ENCODE data around the gene FILIP1L. TPM values are rescaled to one million over a fixed set of nuclear protein-coding genes. Genes with fewer than 3 reads are reported as not detected.

FILIP1L gene
- polyA plus RNA-seq, 3 donors = 0.13 to 0.40 (median 0.25) TPM

- H3K36me3 Mint-ChIP-seq = no peaks in the 10 kb centered on the region
- WGBS (ENCODE audit: insufficient coverage) = no CpG with 5 or more reads among the region's 2 CpGs
- H2AFZ ChIP-seq (ENCODE audit: insufficient read depth, low read depth, low read length, poor library complexity, severe bottlenecking) = no peak overlapping the region
- H3K79me2 ChIP-seq (ENCODE audit: insufficient read depth, low read length) = no peaks in the 10 kb centered on the region
- H3K9me3 Mint-ChIP-seq = no peaks in the 10 kb centered on the region
- no peaks in the 10 kb centered on the region for H3K27me3 ChIP-seq (ENCODE audit: control insufficient read depth in 2 of 2, insufficient read depth in 2 of 2, low read length in 2 of 2)
- no peak overlapping the region for H3K9ac ChIP-seq (ENCODE audit: insufficient read depth, low read length, poor library complexity, severe bottlenecking)
- H3K27ac Mint-ChIP-seq = peak overlapping the region in 5 of 7 donors; percentile 90 to 94 (median 92)
- peak overlapping the region in 1 of 3 experiments; percentile 61 for H3K4me3 ChIP-seq (replicated peaks in 1 of 3; ENCODE audit: low read depth in 2 of 3, low read length in 3 of 3)
- H3K4me3 Mint-ChIP-seq = peak overlapping the region in 1 of 2 donors; percentile 90
- H3K36me3 ChIP-seq (replicated peaks in 1 of 2; ENCODE audit: control insufficient read depth in 1 of 2, insufficient read depth in 2 of 2, low read length in 2 of 2) = no peaks in the 10 kb centered on the region
- TF ChIP-seq CTCF (IDR thresholded peaks at IDR 0.05) = no peak
- peak overlapping the region; percentile 67 for H3K4me2 ChIP-seq (replicated peaks; ENCODE audit: extremely low read depth, low read length, poor library complexity, severe bottlenecking)
- peak in 2 of 3 donors; percentile 14 to 46 for DNase-seq
- no peaks in the 10 kb centered on the region for H3K27me3 Mint-ChIP-seq (ENCODE audit: low read depth in 3 of 3)
- H4K20me1 ChIP-seq (ENCODE audit: insufficient read depth, low read length) = no peaks in the 10 kb centered on the region
- no peaks in the 10 kb centered on the region for H3K9me3 ChIP-seq (replicated peaks in 1 of 2; ENCODE audit: control insufficient read depth in 1 of 2, insufficient read depth in 1 of 2, low read length in 2 of 2)
- intact Hi-C loops (cut with micrococcal nuclease) = loop anchor here in 1 of 2 donors (10.0 kb wide), 1 partner anchor 152 kb away; no protein-coding TSS in a partner anchor
- peak overlapping the region in 1 of 2 donors; percentile 80 for H3K27ac ChIP-seq (ENCODE audit: low read depth in 1 of 2, low read length in 2 of 2)
- peaks cover 56% of the 10 kb centered on the region for H3K4me1 Mint-ChIP-seq
- H3K4me1 ChIP-seq (ENCODE audit: control insufficient read depth in 1 of 2, insufficient read depth in 2 of 2, low read length in 2 of 2) = peaks cover 54 to 58% of the 10 kb centered on the region in 2 donors
Measured at GRCh38 chr3:100046986-100047385, 67.3 kb downstream of the FILIP1L start.

DNA sequence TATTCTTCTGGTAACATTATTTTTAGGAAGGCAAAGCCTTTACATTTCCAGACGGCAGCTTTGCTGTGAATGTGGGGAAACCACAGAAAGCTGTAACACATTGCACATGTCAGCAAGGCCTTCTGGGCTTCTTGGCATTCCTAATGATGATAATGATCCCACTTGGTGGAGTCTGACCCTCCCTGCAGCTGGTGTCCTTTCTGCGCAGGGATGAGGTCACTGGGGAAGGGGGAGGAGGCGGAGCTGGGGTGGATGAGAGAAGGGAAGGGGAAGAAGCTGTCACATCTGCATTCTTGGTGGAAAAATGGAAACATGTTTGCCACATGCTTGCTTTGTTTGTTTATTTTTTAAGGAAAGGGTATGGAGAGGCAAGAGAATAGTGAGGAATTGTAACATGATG is 68.6 kb downstream of the FILIP1L start:
- DNase-seq = peak in 2 of 3 donors; percentile 12 to 35
- Histone ChIP-seq H2AFZ (ENCODE audit: insufficient read depth, low read depth, low read length, poor library complexity, severe bottlenecking) (no peak overlapping the region), H3K4me3 (replicated peaks in 1 of 3; ENCODE audit: low read depth in 2 of 3, low read length in 3 of 3) (no peak overlapping the region), H3K27me3 (ENCODE audit: control insufficient read depth in 2 of 2, insufficient read depth in 2 of 2, low read length in 2 of 2) (no peaks in the 10 kb centered on the region), H4K20me1 (ENCODE audit: insufficient read depth, low read length) (no peaks in the 10 kb centered on the region), H3K4me1 (ENCODE audit: control insufficient read depth in 1 of 2, insufficient read depth in 2 of 2, low read length in 2 of 2) (peaks cover 54 to 58% of the 10 kb centered on the region in 2 donors), H3K79me2 (ENCODE audit: insufficient read depth, low read length) (no peaks in the 10 kb centered on the region), H3K9ac (ENCODE audit: insufficient read depth, low read length, poor library complexity, severe bottlenecking) (no peak overlapping the region), H3K36me3 (replicated peaks in 1 of 2; ENCODE audit: control insufficient read depth in 1 of 2, insufficient read depth in 2 of 2, low read length in 2 of 2) (no peaks in the 10 kb centered on the region), H3K9me3 (replicated peaks in 1 of 2; ENCODE audit: control insufficient read depth in 1 of 2, insufficient read depth in 1 of 2, low read length in 2 of 2) (no peaks in the 10 kb centered on the region), H3K4me2 (replicated peaks; ENCODE audit: extremely low read depth, low read length, poor library complexity, severe bottlenecking) (no peak overlapping the region), H3K27ac (ENCODE audit: low read depth in 1 of 2, low read length in 2 of 2) (no peak overlapping the region)
- intact Hi-C loops (cut with micrococcal nuclease) = loop anchor here in 1 of 2 donors (10.0 kb wide), 1 partner anchor 151 kb away; no protein-coding TSS in a partner anchor
- Mint-ChIP-seq H3K36me3 (no peaks in the 10 kb centered on the region), H3K27ac (peak overlapping the region in 3 of 7 donors; percentile 13 to 70 (median 38)), H3K4me1 (peaks cover 56% of the 10 kb centered on the region), H3K27me3 (ENCODE audit: low read depth in 3 of 3) (peaks cover 0 to 3% (median 0%) of the 10 kb centered on the region in 3 donors), H3K4me3 (peak overlapping the region in 1 of 2 donors; percentile 40), H3K9me3 (no peaks in the 10 kb centered on the region)
- WGBS (ENCODE audit: insufficient coverage) = 41% methylated on average over 3 of the region's 3 CpGs
- no peak for TF ChIP-seq CTCF (IDR thresholded peaks at IDR 0.05)

All from CD14-positive monocyte (primary cell).